HG02763 (cell line): ENCODE results near the gene CHERP.
"Not testable (repeated sequence)": the region's sequence is repeated elsewhere in the genome, so short reads cannot be mapped to it uniquely, and the experiment has no call there.

ENCODE experiments used
- ATAC-seq: cut with Tn5 transposase; IDR thresholded peaks from one replicate; pipeline ENCODE4 v1.9.1; 2021; ENCODE audit warnings: mild to moderate bottlenecking, moderate library complexity; ENCODE audit not compliant: unreplicated experiment

Gene CHERP

DNA sequence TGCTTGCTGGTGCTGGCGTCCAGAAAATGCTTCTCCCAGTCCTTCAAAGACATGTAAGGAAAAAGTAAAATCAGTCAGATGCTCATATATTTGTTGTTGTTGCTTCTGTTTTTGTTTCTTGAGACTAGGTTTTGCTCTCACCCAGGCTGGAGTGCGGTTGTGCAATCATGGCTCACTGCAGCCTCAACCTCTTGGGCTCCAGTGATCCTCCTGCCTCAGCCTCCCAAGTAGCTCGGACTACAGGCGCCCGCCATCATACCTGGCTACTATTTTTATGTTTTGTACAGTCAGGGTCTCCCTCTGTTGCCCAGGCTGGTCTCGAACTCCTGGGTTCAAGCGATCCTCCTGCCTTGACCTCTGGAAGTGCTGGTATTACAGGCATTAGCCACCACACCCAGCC lies 59.5 kb downstream of the CHERP start:
- no peak for ATAC-seq

DNA sequence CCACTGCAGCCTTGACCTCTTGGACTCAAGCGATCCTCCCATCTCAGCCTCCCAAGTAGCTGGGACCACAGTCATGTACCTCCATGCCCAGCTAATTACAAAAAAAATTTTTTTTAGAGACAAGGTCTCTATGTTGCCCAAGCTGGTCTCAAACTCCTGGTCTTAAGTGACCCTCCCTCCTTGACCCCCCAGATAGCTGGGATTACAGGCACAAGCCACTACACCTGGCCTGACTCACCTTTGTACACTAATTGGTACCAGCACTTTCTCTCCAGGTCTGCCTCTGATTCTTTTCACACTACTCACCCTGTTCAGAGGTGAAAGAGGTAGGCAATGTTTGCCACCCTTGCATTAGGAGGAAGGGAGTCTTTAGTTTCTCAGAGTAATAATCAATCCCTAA lies 64.9 kb downstream of the CHERP start:
- no peak for ATAC-seq

GRCh38 chr19:16476401-16476800 lies 65.8 kb downstream of the CHERP start:
- no peak for ATAC-seq

GRCh38 chr19:16473875-16474392 lies 68.3 kb downstream of the CHERP start:
- ATAC-seq, result no peak

DNA sequence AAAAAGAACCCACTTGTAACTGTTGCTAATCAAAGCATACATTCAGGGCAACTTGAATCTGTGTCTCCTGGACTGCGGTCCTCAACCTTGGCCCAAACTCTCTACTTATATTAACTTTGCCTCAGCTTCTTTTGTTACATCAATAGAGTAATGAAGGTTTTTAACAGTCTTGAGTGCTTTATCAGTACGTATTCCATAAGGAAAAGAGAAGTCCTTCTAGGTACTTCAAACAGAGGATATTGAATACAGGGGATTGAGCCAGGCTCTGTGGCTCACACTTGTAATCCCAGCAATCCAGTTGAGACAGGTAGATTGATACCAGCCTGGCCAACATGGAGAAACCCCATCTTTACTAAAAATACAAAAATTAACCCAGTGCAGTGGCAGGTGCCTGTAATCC lies 69.2 kb downstream of the CHERP start:
- ATAC-seq, result no peak

GRCh38 chr19:16472559-16472899 lies 69.7 kb downstream of the CHERP start:
- ATAC-seq, result not testable (repeated sequence)

- peak; percentile 19 for ATAC-seq
Measured at GRCh38 chr19:16470911-16471811, 71.1 kb downstream of the CHERP start.

DNA sequence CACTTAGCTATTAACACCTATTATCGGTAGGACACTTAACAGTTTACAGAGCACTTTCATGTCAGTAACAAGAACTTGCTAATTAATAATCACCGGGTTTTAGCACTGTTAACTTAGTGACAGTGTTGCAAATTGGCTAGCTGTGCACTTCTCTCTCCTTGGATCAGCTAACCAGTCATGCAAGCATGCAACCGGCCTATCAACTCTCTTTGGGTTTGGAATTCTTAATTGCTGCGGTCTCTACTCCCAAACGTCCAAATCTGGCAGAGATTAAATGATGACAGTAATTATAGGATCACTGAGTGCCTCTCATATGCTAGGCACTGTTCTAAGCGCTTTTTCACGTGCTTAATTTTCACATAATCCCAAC lies 71.7 kb downstream of the CHERP start:
- ATAC-seq, result no peak
